Measurements from ENCODE around the gene LPAR5.

DNA sequence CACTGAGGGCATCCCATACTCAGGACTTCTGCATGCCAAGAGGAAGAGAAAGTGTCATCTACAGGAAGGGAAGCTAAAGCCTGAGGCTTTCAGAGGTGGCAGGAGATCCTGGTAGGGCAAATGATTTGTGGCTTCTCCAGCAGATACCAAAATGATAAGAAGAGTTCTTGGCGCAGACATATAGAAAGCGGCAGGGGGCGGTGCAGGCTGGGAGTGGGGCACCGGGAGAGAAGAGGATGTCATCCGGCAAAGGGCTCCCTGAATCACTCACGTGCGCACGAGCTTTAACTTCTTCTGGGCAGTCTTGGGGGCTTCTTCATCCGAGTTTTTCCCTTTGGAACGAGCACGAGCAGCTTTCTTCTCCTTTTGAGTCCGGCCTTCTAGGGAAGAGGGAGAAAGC, 16.6 kb upstream of the LPAR5 start:
- TF ChIP-seq TCF7L2 (IDR thresholded peaks at IDR 0.05; ENCODE audit: low read depth, low read length) (no peak), CTCF (IDR thresholded peaks at IDR 0.05) (no peak), SIN3A (IDR thresholded peaks at IDR 0.05; ENCODE audit: borderline replicate concordance, insufficient read depth, low read depth, low read length) (no peak), POLR2AphosphoS5 (IDR thresholded peaks at IDR 0.05; ENCODE audit: low read depth, low read length) (no peak)
- TF ChIP-seq, protein P1, sequence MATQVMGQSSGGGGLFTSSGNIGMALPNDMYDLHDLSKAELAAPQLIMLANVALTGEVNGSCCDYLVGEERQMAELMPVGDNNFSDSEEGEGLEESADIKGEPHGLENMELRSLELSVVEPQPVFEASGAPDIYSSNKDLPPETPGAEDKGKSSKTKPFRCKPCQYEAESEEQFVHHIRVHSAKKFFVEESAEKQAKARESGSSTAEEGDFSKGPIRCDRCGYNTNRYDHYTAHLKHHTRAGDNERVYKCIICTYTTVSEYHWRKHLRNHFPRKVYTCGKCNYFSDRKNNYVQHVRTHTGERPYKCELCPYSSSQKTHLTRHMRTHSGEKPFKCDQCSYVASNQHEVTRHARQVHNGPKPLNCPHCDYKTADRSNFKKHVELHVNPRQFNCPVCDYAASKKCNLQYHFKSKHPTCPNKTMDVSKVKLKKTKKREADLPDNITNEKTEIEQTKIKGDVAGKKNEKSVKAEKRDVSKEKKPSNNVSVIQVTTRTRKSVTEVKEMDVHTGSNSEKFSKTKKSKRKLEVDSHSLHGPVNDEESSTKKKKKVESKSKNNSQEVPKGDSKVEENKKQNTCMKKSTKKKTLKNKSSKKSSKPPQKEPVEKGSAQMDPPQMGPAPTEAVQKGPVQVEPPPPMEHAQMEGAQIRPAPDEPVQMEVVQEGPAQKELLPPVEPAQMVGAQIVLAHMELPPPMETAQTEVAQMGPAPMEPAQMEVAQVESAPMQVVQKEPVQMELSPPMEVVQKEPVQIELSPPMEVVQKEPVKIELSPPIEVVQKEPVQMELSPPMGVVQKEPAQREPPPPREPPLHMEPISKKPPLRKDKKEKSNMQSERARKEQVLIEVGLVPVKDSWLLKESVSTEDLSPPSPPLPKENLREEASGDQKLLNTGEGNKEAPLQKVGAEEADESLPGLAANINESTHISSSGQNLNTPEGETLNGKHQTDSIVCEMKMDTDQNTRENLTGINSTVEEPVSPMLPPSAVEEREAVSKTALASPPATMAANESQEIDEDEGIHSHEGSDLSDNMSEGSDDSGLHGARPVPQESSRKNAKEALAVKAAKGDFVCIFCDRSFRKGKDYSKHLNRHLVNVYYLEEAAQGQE (IDR thresholded peaks at IDR 0.05; ENCODE audit: insufficient read depth in 1 of 2, low read depth in 2 of 2, low read length in 1 of 2), result no peak
